HCT116 (cell line): ENCODE data around the gene BAD. TPM values are rescaled to one million over a fixed set of nuclear protein-coding genes. Genes with fewer than 3 reads are reported as not detected.

ENCODE experiments used
- ATAC-seq: fragments of 200-7000 bp; cut with Tn5 transposase; 2 replicates; pipeline ENCODE4 v1.9.1; 2020; ENCODE audit warnings: mild to moderate bottlenecking, moderate library complexity
- BruUV-seq: library from RNA; stranded (reverse); fragments of 400-500 nt; replicated peaks from 2 replicates; lab custom pipeline; 2021; lab: Mats Ljungman, UMichigan
- CTCF ChIA-PET: fragments of 300-600 bp; sonication (Branson Sonifier 250); formaldehyde crosslinking; loops from one replicate; lab custom pipeline; 2021; ENCODE audit warnings: antibody characterized with exemption; lab: Charles Lee
- POLR2A ChIA-PET: fragments of 300-600, 350-600 bp; sonication (Branson Sonifier 250); formaldehyde crosslinking; loops from one replicate; lab custom pipeline; 2021; ENCODE audit warnings: antibody characterized with exemption; lab: Charles Lee
- RAD21 ChIA-PET, 2 experiments: fragments of 300-600 bp; sonication (Branson Sonifier 250); formaldehyde crosslinking; loops; one replicate each; lab custom pipeline; 2023; ENCODE audit warnings: low total read pairs in 2 of 2; ENCODE audit not compliant: uncharacterized antibody in 2 of 2, unreplicated experiment in 2 of 2, low non-redundant PET in 1 of 2; lab: Charles Lee
- DNase-seq: peaks from one replicate; pipeline ENCODE4 v3.0.0-alpha.2; 2010; ENCODE audit warnings: low read depth, low spot score
- H2AFZ ChIP-seq: fragments of 200-600 bp; shearing (Covaris generic), sonication (generic); 2 replicates; pipeline ENCODE4 v1.6.1; 2017; ENCODE audit warnings: low read depth, mixed run types, mixed read lengths, antibody characterized with exemption, low read length; ENCODE audit not compliant: poor library complexity, severe bottlenecking
- H3K27ac ChIP-seq: 2 replicates; pipeline ENCODE4 v1.5.1; 2012; ENCODE audit warnings: low read depth, low read length
- H3K27me3 ChIP-seq: fragments of 200-600 bp; sonication (generic); 2 replicates; pipeline ENCODE4 v1.6.1; 2016; ENCODE audit warnings: mixed run types, low read length, mixed read lengths; ENCODE audit not compliant: insufficient read depth
- H3K36me3 ChIP-seq, 2 experiments: fragments of 200-500 bp in 1 of 2; fragments of 200-600 bp in 1 of 2; sonication (Bioruptor generic) in 1 of 2; sonication (generic) in 1 of 2; 2 replicates each; pipeline versions ENCODE4 v1.5.1 to v1.6.1; 2014 to 2016; ENCODE audit warnings: low read length in 2 of 2, inconsistent platforms in 1 of 2, mixed read lengths in 1 of 2, mixed run types in 1 of 2; ENCODE audit not compliant: insufficient read depth in 2 of 2, control insufficient read depth in 1 of 2
- H3K4me1 ChIP-seq, 2 experiments: fragments of 200-600 bp in 1 of 2; sonication (generic) in 1 of 2; 2 replicates each; pipeline versions ENCODE4 v1.5.1 to v1.6.1; 2012 to 2017; ENCODE audit warnings: low read length in 2 of 2, inconsistent platforms in 1 of 2, mild to moderate bottlenecking in 1 of 2, mixed read lengths in 1 of 2, mixed run types in 1 of 2, moderate library complexity in 1 of 2; ENCODE audit not compliant: insufficient read depth in 2 of 2, control insufficient read depth in 1 of 2
- H3K4me2 ChIP-seq: fragments of 200-600 bp; sonication (generic); 2 replicates; pipeline ENCODE4 v1.6.1; 2017; ENCODE audit warnings: mixed run types, low read length, mixed read lengths
- H3K4me3 ChIP-seq, 2 experiments: fragments of 200-600 bp in 1 of 2; sonication (generic) in 1 of 2; replicated peaks in 1 of 2; 2 replicates each; pipeline ENCODE4 v1.5.1; 2011 to 2016; ENCODE audit warnings: low read length in 2 of 2, control low read depth in 1 of 2, low read depth in 1 of 2, mild to moderate bottlenecking in 1 of 2, mixed read lengths in 1 of 2, mixed run types in 1 of 2
- H3K79me2 ChIP-seq: fragments of 200-600 bp; sonication (generic); 2 replicates; pipeline ENCODE4 v1.6.1; 2017; ENCODE audit warnings: mild to moderate bottlenecking, mixed run types, low read length, moderate library complexity, mixed read lengths; ENCODE audit not compliant: insufficient read depth
- H3K9ac ChIP-seq: fragments of 200-600 bp; sonication (generic); 2 replicates; pipeline ENCODE4 v1.6.1; 2016; ENCODE audit warnings: low read length, mixed read lengths
- H3K9me2 ChIP-seq: fragments of 200-600 bp; sonication (generic), shearing (Covaris generic); 2 replicates; pipeline ENCODE4 v1.6.1; 2017; ENCODE audit warnings: mixed run types, mild to moderate bottlenecking, moderate library complexity; ENCODE audit not compliant: insufficient read depth
- H3K9me3 ChIP-seq, 2 experiments: fragments of 200-500 bp in 1 of 2; fragments of 200-600 bp in 1 of 2; sonication (Bioruptor generic) in 1 of 2; sonication (generic) in 1 of 2; 2 replicates each; pipeline ENCODE4 v1.6.1; 2014 to 2017; ENCODE audit warnings: low read length in 2 of 2, mixed read lengths in 2 of 2, inconsistent platforms in 1 of 2, low read depth in 1 of 2, mild to moderate bottlenecking in 1 of 2, mixed run types in 1 of 2, moderate library complexity in 1 of 2; ENCODE audit not compliant: control insufficient read depth in 1 of 2, insufficient read depth in 1 of 2
- H4K20me1 ChIP-seq: fragments of 200-600 bp; sonication (generic), shearing (Covaris generic); 2 replicates; pipeline ENCODE4 v1.6.1; 2017; ENCODE audit warnings: mixed run types, mild to moderate bottlenecking, moderate library complexity; ENCODE audit not compliant: insufficient read depth
- CBX3 ChIP-seq: IDR thresholded peaks from 2 replicates; pipeline ENCODE4 v1.6.1; 2012; ENCODE audit warnings: low read depth
- EGR1 ChIP-seq: IDR thresholded peaks from 2 replicates; pipeline ENCODE4 v1.6.1; 2012; ENCODE audit warnings: low read depth
- ELF1 ChIP-seq: IDR thresholded peaks from 2 replicates; pipeline ENCODE4 v1.6.1; 2012; ENCODE audit warnings: low read depth, borderline replicate concordance
- EZH2 ChIP-seq: fragments of 200-600 bp; sonication (generic); IDR thresholded peaks from 2 replicates; pipeline ENCODE4 v1.6.1; 2017; ENCODE audit warnings: antibody characterized with exemption, mixed run types
- JUND ChIP-seq: IDR thresholded peaks from 2 replicates; pipeline ENCODE4 v1.6.1; 2012
- POLR2A ChIP-seq: IDR thresholded peaks from 2 replicates; pipeline ENCODE4 v1.7.0; 2011; ENCODE audit warnings: borderline replicate concordance; ENCODE audit not compliant: insufficient read depth, insufficient read length; ENCODE audit errors: extremely low read depth
- POLR2AphosphoS5 ChIP-seq: IDR thresholded peaks from 2 replicates; pipeline ENCODE4 v1.6.1; 2011; ENCODE audit warnings: mild to moderate bottlenecking, low read depth, low read length, moderate library complexity
- RAD21 ChIP-seq: IDR thresholded peaks from 2 replicates; pipeline ENCODE4 v1.6.1; 2012; ENCODE audit warnings: low read depth, mild to moderate bottlenecking
- SIN3A ChIP-seq: IDR thresholded peaks from 2 replicates; pipeline ENCODE4 v1.6.1; 2012; ENCODE audit warnings: low read depth
- SP1 ChIP-seq: IDR thresholded peaks from 2 replicates; pipeline ENCODE4 v1.6.1; 2012; ENCODE audit warnings: low read depth
- SRF ChIP-seq: IDR thresholded peaks from 2 replicates; pipeline ENCODE4 v1.6.1; 2012; ENCODE audit warnings: low read depth
- TCF7L2 ChIP-seq: IDR thresholded peaks from 2 replicates; pipeline ENCODE4 v1.7.0; 2011; ENCODE audit warnings: borderline replicate concordance, inconsistent platforms; ENCODE audit not compliant: insufficient read depth, insufficient read length; ENCODE audit errors: extremely low read depth
- YY1 ChIP-seq: IDR thresholded peaks from 2 replicates; pipeline ENCODE4 v1.6.1; 2011; ENCODE audit warnings: low read length, low read depth, moderate library complexity, mild to moderate bottlenecking; ENCODE audit not compliant: insufficient replicate concordance; ENCODE audit errors: extremely low read depth
- ZNF274 ChIP-seq: fragments of 200-500 bp; sonication (Bioruptor generic); IDR thresholded peaks from 2 replicates; pipeline ENCODE4 v1.6.1; 2014; ENCODE audit warnings: mild to moderate bottlenecking, low read depth, low read length, inconsistent platforms
- intact Hi-C: fragments of 100-400 bp; cut with micrococcal nuclease; formaldehyde crosslinking; loops from 2 replicates; pipeline ENCODE4 v1.10.0; 2022
- total RNA-seq: library from RNA; stranded (reverse); gene quantifications from one replicate; pipeline ENCODE4 v1.2.1, GENCODE V29; 2021; ENCODE audit not compliant: unreplicated experiment
- TF ChIP-seq, protein P1 (sequence below), 3 experiments: fragments of 200-600 bp in 1 of 3; sonication (generic) in 1 of 3; IDR thresholded peaks in 2 of 3; conservative IDR thresholded peaks in 1 of 3; 2 replicates each; pipeline ENCODE4 v1.5.1; 2012 to 2017; ENCODE audit warnings: low read depth in 2 of 3, low read length in 2 of 3, antibody characterized with exemption in 1 of 3, borderline replicate concordance in 1 of 3, control low read depth in 1 of 3, mild to moderate bottlenecking in 1 of 3, mixed read lengths in 1 of 3, mixed run types in 1 of 3, moderate library complexity in 1 of 3; ENCODE audit not compliant: insufficient read depth in 1 of 3
- TF ChIP-seq, protein P2 (sequence below): IDR thresholded peaks from 2 replicates; pipeline ENCODE4 v1.6.1; 2012; ENCODE audit warnings: low read depth
- TF ChIP-seq, protein P3 (sequence below): IDR thresholded peaks from 2 replicates; pipeline ENCODE4 v1.6.1; 2011; ENCODE audit warnings: mild to moderate bottlenecking, low read length, moderate library complexity; ENCODE audit not compliant: insufficient replicate concordance; ENCODE audit errors: extremely low read depth

Gene BAD
- total RNA-seq, 1 experiment from 2014 or later = 51.9 TPM

DNA sequence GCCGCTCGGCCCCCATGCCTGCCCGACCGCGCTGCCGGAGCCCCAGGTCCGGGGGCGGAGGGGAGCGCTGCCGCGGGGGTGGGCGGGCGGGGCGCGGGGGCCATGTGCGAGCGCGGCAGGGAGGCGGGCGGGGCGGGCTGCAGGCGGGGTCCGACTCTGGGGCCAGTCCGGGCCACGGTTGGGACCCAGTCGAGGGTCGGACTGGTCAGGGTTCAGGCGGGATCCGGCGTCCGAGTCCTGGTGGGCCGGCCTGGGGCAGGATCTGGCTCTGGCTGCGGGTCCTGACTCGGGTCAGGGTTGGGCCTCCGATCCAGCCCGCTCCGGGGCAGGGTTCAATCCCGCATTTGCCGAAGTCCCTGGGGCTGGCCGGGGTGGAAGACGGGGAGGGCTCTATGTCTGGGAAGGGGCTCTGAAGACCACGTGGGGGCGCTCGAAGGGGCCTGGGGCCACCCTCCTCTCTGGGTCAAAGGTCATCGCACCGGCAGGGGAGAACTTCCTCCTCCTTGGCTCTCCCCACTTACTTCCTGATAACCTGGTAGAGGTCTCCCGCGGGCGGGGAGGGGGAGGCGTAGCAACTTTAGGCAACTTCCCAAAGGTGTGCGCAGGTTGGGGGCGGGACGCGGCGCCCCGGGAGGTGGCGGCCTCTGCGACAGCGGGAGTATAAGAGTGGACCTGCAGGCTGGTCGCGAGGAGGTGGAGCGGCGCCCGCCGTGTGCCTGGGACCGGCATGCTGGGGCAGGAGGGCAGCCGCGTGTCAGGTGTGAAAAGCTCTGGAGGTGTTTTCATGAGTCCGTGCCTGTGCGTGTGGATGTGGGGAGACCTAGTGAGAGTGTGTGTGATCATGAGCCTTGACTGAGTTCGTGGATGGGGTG is 21.5 kb upstream of the BAD start:
- H2AFZ ChIP-seq = no peak overlapping the region
- no peaks in the 10 kb centered on the region for H4K20me1 ChIP-seq
- H3K9me2 ChIP-seq = no peaks in the 10 kb centered on the region
- peaks cover 0 to 8% of the 10 kb centered on the region in 2 experiments; a peak in 1 of 4 replicates for H3K36me3 ChIP-seq
- no TSS peak for BruUV-seq
- peaks cover 12 to 48% of the 10 kb centered on the region in 2 experiments; a peak in 3 of 4 replicates for H3K4me1 ChIP-seq
- peak overlapping the region; percentile 98 for H3K4me2 ChIP-seq
- ATAC-seq (peak; percentile 31), DNase-seq (peak; percentile 39)
- no peaks in the 10 kb centered on the region for H3K9me3 ChIP-seq
- H3K27ac ChIP-seq = peak overlapping the region; percentile 96
- H3K4me3 ChIP-seq = peak overlapping the region; percentile 67 to 81
- intact Hi-C loops = loop anchor here (2.0 to 5.0 kb wide), 3 partner anchors 36 to 65 kb away; partner anchors contain the start of genes CCDC88B, FKBP2 and PLCB3
- no peaks in the 10 kb centered on the region for H3K27me3 ChIP-seq
- peaks cover 35% of the 10 kb centered on the region for H3K79me2 ChIP-seq
- ChIA-PET POLR2A (interaction anchor here (0.7 to 5.5 kb wide), 5 partner anchors 12 to 1465 kb away, joined by 3 to 30 read pairs (median 5); partner anchors contain the start of genes PRDX5, STIP1 and TRMT112), CTCF (interaction anchor here (1.0 to 5.8 kb wide), 6 partner anchors 12 to 101 kb away, joined by 3 to 80 read pairs (median 22); partner anchors contain the start of genes FERMT3, PRDX5 and TRMT112), RAD21 (interaction anchor here in 1 of 2 experiments (1.6 to 2.5 kb wide), 2 partner anchors 12 to 101 kb away, joined by 6 to 7 read pairs; partner anchors contain the start of gene PRDX5)
- H3K9ac ChIP-seq = peak overlapping the region; percentile 92
- TF ChIP-seq EGR1 (no peak), POLR2AphosphoS5 (peak; percentile 62), RAD21 (no peak), POLR2A (peak; percentile 85), ZNF274 (no peak), TCF7L2 (no peak), SP1 (no peak), JUND (no peak), YY1 (peak; percentile 8), EZH2 (no peak), SRF (no peak), ELF1 (no peak), CBX3 (no peak), SIN3A (no peak)
- TF ChIP-seq, protein P1, sequence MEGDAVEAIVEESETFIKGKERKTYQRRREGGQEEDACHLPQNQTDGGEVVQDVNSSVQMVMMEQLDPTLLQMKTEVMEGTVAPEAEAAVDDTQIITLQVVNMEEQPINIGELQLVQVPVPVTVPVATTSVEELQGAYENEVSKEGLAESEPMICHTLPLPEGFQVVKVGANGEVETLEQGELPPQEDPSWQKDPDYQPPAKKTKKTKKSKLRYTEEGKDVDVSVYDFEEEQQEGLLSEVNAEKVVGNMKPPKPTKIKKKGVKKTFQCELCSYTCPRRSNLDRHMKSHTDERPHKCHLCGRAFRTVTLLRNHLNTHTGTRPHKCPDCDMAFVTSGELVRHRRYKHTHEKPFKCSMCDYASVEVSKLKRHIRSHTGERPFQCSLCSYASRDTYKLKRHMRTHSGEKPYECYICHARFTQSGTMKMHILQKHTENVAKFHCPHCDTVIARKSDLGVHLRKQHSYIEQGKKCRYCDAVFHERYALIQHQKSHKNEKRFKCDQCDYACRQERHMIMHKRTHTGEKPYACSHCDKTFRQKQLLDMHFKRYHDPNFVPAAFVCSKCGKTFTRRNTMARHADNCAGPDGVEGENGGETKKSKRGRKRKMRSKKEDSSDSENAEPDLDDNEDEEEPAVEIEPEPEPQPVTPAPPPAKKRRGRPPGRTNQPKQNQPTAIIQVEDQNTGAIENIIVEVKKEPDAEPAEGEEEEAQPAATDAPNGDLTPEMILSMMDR (IDR thresholded peaks at IDR 0.05 in 2 of 3, conservative IDR thresholded peaks at IDR 0.05 in 1 of 3; ENCODE audit: borderline replicate concordance in 1 of 3, insufficient read depth in 1 of 3, low read depth in 2 of 3, low read length in 2 of 3) = peak in 2 of 3 experiments; percentile 18 to 32; a peak in 2 of 6 replicates
- TF ChIP-seq, protein P2, sequence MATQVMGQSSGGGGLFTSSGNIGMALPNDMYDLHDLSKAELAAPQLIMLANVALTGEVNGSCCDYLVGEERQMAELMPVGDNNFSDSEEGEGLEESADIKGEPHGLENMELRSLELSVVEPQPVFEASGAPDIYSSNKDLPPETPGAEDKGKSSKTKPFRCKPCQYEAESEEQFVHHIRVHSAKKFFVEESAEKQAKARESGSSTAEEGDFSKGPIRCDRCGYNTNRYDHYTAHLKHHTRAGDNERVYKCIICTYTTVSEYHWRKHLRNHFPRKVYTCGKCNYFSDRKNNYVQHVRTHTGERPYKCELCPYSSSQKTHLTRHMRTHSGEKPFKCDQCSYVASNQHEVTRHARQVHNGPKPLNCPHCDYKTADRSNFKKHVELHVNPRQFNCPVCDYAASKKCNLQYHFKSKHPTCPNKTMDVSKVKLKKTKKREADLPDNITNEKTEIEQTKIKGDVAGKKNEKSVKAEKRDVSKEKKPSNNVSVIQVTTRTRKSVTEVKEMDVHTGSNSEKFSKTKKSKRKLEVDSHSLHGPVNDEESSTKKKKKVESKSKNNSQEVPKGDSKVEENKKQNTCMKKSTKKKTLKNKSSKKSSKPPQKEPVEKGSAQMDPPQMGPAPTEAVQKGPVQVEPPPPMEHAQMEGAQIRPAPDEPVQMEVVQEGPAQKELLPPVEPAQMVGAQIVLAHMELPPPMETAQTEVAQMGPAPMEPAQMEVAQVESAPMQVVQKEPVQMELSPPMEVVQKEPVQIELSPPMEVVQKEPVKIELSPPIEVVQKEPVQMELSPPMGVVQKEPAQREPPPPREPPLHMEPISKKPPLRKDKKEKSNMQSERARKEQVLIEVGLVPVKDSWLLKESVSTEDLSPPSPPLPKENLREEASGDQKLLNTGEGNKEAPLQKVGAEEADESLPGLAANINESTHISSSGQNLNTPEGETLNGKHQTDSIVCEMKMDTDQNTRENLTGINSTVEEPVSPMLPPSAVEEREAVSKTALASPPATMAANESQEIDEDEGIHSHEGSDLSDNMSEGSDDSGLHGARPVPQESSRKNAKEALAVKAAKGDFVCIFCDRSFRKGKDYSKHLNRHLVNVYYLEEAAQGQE = no peak
- TF ChIP-seq, protein P3, sequence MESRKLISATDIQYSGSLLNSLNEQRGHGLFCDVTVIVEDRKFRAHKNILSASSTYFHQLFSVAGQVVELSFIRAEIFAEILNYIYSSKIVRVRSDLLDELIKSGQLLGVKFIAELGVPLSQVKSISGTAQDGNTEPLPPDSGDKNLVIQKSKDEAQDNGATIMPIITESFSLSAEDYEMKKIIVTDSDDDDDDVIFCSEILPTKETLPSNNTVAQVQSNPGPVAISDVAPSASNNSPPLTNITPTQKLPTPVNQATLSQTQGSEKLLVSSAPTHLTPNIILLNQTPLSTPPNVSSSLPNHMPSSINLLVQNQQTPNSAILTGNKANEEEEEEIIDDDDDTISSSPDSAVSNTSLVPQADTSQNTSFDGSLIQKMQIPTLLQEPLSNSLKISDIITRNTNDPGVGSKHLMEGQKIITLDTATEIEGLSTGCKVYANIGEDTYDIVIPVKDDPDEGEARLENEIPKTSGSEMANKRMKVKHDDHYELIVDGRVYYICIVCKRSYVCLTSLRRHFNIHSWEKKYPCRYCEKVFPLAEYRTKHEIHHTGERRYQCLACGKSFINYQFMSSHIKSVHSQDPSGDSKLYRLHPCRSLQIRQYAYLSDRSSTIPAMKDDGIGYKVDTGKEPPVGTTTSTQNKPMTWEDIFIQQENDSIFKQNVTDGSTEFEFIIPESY = no peak
